VCaP (cell line): ENCODE measurements around the gene ANKUB1.

Source experiments
- H3K27ac ChIP-seq: fragments of 450-650 bp; 2 replicates; pipeline ENCODE4 v1.5.1; 2017
- CTCF ChIP-seq: fragments of 450-650 bp; conservative IDR thresholded peaks from 2 replicates; pipeline ENCODE4 v1.5.1; 2017; ENCODE audit warnings: mild to moderate bottlenecking, moderate library complexity

Gene ANKUB1

GRCh38 chr3:149828390-149828789 is 36.0 kb upstream of the ANKUB1 start:
- H3K27ac ChIP-seq = no peak overlapping the region
- TF ChIP-seq CTCF = no peak

DNA sequence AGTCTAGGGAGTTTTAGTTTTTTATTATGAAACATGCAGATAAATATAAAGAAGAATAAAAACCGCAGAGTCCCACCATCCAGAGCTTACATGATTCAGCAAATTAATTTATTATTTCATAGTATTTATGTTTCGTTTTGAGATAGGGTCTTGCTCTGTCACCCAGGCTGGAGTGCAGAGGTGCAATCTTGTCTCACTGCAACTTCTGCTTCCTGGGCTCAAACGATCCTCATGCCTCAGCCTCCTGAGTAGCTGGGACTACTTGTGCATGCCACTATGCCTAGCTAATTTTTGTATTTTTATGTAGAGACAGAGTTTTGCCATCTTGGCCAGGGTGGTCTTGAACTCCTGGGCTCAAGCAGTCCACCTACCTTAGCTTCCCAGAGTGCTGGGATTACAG is 34.3 kb upstream of the ANKUB1 start:
- no peak for TF ChIP-seq CTCF
- no peak overlapping the region for H3K27ac ChIP-seq

- no peak for TF ChIP-seq CTCF
- no peak overlapping the region for H3K27ac ChIP-seq
Measured at GRCh38 chr3:149820183-149820582, 27.8 kb upstream of the ANKUB1 start.

- TF ChIP-seq CTCF = no peak
- no peak overlapping the region for H3K27ac ChIP-seq
Measured at GRCh38 chr3:149819432-149819831, 27.1 kb upstream of the ANKUB1 start.

DNA sequence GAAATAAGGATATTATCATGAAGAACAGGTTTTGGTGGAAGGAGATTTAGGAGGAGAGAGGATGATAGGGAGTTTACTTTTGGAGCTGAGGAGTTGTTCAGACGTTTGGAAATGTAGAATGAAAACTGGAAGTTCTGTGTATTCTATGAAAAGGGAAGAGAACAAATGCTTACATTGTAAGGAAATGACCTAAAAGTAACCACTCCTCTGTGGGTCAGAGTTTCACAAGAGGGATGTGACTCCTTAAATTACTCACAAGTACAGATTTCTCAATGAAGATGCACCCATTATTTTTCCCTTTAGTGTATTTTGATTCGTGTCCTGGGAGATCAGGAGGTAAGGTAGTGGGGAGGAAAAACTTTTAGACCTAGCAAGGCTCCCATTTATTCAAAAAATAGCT is 24.6 kb upstream of the ANKUB1 start:
- TF ChIP-seq CTCF = no peak
- no peak overlapping the region for H3K27ac ChIP-seq

DNA sequence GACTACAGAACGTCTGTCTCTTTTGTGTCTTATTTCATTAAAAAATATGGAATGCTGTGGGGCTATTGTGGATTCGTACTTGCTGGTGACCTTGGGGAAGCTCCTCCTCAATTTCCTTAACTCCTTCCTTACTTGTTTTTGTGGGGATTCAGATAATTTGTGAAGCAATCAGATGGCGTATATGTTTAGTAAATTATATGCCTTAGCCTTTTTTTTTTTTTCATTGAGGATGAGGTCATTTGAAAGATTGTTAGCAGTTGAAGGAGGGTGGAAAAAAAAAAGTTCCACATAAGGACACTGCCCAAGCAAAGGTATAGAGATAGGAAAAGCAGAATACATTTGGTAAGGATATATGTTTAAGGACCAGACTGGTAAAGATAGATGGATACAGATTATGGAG is 24.0 kb upstream of the ANKUB1 start:
- no peak overlapping the region for H3K27ac ChIP-seq
- TF ChIP-seq CTCF = no peak

GRCh38 chr3:149815728-149816127 is 23.4 kb upstream of the ANKUB1 start:
- no peak overlapping the region for H3K27ac ChIP-seq
- TF ChIP-seq CTCF = no peak

- TF ChIP-seq CTCF = no peak
- no peak overlapping the region; the same call in 1 of the 2 replicates for H3K27ac ChIP-seq
Measured at GRCh38 chr3:149815321-149815720, 23.0 kb upstream of the ANKUB1 start.
